Colonic mucosa (tissue), 4 donors: ENCODE results near the gene RECK. TPM values are rescaled to one million over a fixed set of nuclear protein-coding genes. Genes with fewer than 3 reads are reported as not detected.

ENCODE experiments used
- DNase-seq: peaks from one replicate; pipeline ENCODE4 v3.0.0-alpha.2; 2020
- H3K27ac ChIP-seq: fragments of 200-600 bp; one replicate; pipeline ENCODE4 v1.8.0; 2021
- H3K27me3 ChIP-seq: fragments of 200-600 bp; one replicate; pipeline ENCODE4 v1.8.0; 2021
- H3K36me3 ChIP-seq: fragments of 200-600 bp; one replicate; pipeline ENCODE4 v1.8.0; 2021
- H3K4me1 ChIP-seq: fragments of 200-600 bp; one replicate; pipeline ENCODE4 v1.8.0; 2021; ENCODE audit warnings: mild to moderate bottlenecking
- H3K4me3 ChIP-seq: fragments of 200-600 bp; one replicate; pipeline ENCODE4 v1.8.0; 2021
- H3K9ac ChIP-seq, 2 donors: one replicate each; pipeline ENCODE4 v1.7.0; 2013; ENCODE audit warnings: control low read depth in 2 of 2, low read depth in 2 of 2, low read length in 2 of 2
- H3K9me3 ChIP-seq: fragments of 200-600 bp; one replicate; pipeline ENCODE4 v1.8.0; 2021
- intact Hi-C: fragments of 100-400 bp; cut with DNase I; formaldehyde crosslinking; loops from one replicate; pipeline ENCODE4 v1.14.1; 2022
- total RNA-seq, 2 donors: library from RNA; stranded (reverse); fragmentation: NEBNext Ultra II Directional in 1 of 2; extraction: Animal tissue kit (Norgen Biotek cat#: 25700) in 1 of 2; gene quantifications; one replicate each; pipeline ENCODE4 v1.2.1, GENCODE V29; 2021
- TF ChIP-seq, protein P1 (sequence below): fragments of 200-600 bp; IDR thresholded peaks from one replicate; pipeline ENCODE4 v1.8.0; 2022; ENCODE audit warnings: antibody characterized with exemption, mild to moderate bottlenecking
- donor health status: healthy.
- donor health status: DM: no; HTN: no; CAD: no.
- donor health status: DM: no; HTN: no; CAD: no.

The RECK gene
- total RNA-seq, 2 donors from 2014 or later = 1.6 to 4.5 TPM

DNA sequence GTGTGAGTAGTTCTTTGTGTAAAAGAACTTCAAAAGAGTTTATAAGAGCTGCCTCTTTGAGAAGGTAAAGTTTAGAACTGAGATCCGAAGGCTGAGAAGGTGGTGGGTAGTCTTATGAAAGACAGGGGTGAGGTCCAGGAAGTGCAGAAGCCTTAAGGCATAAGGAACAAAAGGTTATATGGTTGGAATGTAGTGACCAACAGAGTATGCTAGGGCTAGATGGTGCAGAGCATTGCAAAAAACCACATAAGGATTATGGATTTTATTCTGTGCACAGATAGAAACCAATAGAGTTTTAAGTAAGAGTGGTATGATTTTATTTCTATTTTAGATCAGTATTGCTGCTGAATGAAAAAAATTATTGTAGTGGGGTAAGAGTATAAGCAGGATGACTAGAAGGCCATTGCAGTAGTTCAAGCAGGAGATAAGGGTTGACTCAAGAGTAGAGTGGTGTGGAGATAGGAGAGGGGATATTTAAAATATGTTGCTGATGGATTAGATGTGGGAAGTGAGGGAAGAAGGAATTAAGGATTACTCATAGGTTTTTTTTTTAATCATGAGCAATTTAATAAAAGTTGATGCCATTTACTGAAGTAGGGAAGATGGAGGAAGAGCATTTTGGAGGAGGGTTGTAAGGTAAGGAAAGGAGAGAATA is 3.7 kb downstream of the RECK start:
- Histone ChIP-seq H3K9ac (no peak overlapping the region), H3K27me3 (no peaks in the 10 kb centered on the region), H3K9me3 (no peaks in the 10 kb centered on the region), H3K36me3 (no peaks in the 10 kb centered on the region), H3K4me1 (no peaks in the 10 kb centered on the region), H3K27ac (no peak overlapping the region), H3K4me3 (no peak overlapping the region)
- TF ChIP-seq, protein P1, sequence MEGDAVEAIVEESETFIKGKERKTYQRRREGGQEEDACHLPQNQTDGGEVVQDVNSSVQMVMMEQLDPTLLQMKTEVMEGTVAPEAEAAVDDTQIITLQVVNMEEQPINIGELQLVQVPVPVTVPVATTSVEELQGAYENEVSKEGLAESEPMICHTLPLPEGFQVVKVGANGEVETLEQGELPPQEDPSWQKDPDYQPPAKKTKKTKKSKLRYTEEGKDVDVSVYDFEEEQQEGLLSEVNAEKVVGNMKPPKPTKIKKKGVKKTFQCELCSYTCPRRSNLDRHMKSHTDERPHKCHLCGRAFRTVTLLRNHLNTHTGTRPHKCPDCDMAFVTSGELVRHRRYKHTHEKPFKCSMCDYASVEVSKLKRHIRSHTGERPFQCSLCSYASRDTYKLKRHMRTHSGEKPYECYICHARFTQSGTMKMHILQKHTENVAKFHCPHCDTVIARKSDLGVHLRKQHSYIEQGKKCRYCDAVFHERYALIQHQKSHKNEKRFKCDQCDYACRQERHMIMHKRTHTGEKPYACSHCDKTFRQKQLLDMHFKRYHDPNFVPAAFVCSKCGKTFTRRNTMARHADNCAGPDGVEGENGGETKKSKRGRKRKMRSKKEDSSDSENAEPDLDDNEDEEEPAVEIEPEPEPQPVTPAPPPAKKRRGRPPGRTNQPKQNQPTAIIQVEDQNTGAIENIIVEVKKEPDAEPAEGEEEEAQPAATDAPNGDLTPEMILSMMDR = no peak
- DNase-seq = no peak
- intact Hi-C loops = no loop called here

GRCh38 chr9:36041506-36041905 is 4.8 kb downstream of the RECK start:
- TF ChIP-seq, protein P1 = no peak
- H3K4me1 ChIP-seq = no peaks in the 10 kb centered on the region
- H3K36me3 ChIP-seq = no peaks in the 10 kb centered on the region
- H3K9me3 ChIP-seq = no peaks in the 10 kb centered on the region
- H3K4me3 ChIP-seq = no peak overlapping the region
- H3K9ac ChIP-seq = no peak overlapping the region
- no peaks in the 10 kb centered on the region for H3K27me3 ChIP-seq
- no peak overlapping the region for H3K27ac ChIP-seq
- intact Hi-C loops = no loop called here
- no peak for DNase-seq

GRCh38 chr9:36045610-36046009 is 8.9 kb downstream of the RECK start:
- Histone ChIP-seq H3K9ac (no peak overlapping the region), H3K36me3 (no peaks in the 10 kb centered on the region), H3K27ac (no peak overlapping the region), H3K4me1 (no peaks in the 10 kb centered on the region), H3K27me3 (no peaks in the 10 kb centered on the region), H3K4me3 (no peak overlapping the region), H3K9me3 (no peaks in the 10 kb centered on the region)
- TF ChIP-seq, protein P1 = no peak
- intact Hi-C loops = no loop called here
- DNase-seq = no peak

DNA sequence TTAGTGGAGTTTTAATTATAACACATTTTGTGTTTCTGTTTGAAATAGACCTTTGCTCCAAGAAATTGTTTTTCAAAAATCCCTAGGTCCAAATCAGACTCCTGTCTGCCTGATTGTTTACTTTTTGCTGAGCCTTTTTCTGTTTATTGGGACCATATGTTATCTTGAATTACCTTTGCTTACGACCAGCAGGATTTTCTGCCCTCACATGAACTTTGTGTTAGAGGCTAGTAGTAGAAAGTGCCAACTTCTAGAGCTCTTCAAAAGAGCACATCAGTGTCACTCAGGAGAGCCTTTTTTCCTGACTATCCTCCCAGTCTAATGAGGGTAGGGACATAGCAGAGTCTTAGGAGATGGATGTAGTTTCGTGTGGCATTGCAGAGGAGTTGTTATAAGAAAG is 10.2 kb downstream of the RECK start:
- no peaks in the 10 kb centered on the region for H3K9me3 ChIP-seq
- no peak overlapping the region for H3K27ac ChIP-seq
- TF ChIP-seq, protein P1 = no peak
- DNase-seq = no peak
- H3K9ac ChIP-seq = no peak overlapping the region
- no peak overlapping the region for H3K4me3 ChIP-seq
- intact Hi-C loops = no loop called here
- H3K4me1 ChIP-seq = no peaks in the 10 kb centered on the region
- H3K27me3 ChIP-seq = no peaks in the 10 kb centered on the region
- no peaks in the 10 kb centered on the region for H3K36me3 ChIP-seq

DNA sequence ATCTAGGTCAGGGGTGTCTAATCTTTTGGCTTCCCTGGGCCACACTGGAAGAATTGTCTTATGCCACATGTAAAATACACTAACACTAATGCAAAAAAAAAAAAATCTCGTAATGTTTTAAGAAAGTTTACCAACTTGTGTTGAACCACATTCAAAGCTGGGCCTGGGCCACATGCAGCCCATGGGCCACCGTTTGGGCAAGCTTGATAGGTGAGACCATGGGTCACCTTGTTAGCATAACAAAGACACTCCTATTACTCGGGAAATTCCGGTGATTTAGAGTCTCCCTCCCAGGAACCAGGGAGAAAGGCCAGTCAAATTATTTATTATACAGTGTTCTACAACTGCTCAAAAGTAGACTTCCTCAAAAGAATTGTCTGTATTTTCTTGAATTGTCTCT is 12.7 kb downstream of the RECK start:
- intact Hi-C loops = no loop called here
- Histone ChIP-seq H3K27me3 (no peaks in the 10 kb centered on the region), H3K9me3 (no peaks in the 10 kb centered on the region), H3K36me3 (no peaks in the 10 kb centered on the region), H3K27ac (no peak overlapping the region), H3K9ac (no peak overlapping the region), H3K4me1 (no peaks in the 10 kb centered on the region), H3K4me3 (no peak overlapping the region)
- no peak for DNase-seq
- TF ChIP-seq, protein P1 = no peak
